ENCODE measurements around the gene DNAJC12. TPM values are rescaled to one million over a fixed set of nuclear protein-coding genes. Genes with fewer than 3 reads are reported as not detected.

DNAJC12 gene
- total RNA-seq, 4 donors from 2014 or later, result 8.6 to 15.0 (median 11.9) TPM

- Histone ChIP-seq H3K27me3 (no peaks in the 10 kb centered on the region), H3K4me3 (no peak overlapping the region), H3K27ac (no peak overlapping the region), H3K36me3 (no peaks in the 10 kb centered on the region), H3K9me3 (no peaks in the 10 kb centered on the region), H3K4me1 (no peaks in the 10 kb centered on the region)
- in situ Hi-C loops (cut with MboI; ENCODE audit: low sequenced_read_pairs in 4 of 4) (no loop called here), intact Hi-C loops (cut with DNase I; ENCODE audit: low total_unique reads) (no loop called here)
- no peak for ATAC-seq
- TF ChIP-seq POLR2A (IDR thresholded peaks at IDR 0.05) (no peak), CTCF (IDR thresholded peaks at IDR 0.05 in 4 of 5, conservative IDR thresholded peaks at IDR 0.05 in 1 of 5) (no peak)
- DNase-seq, result no peak
Observed at GRCh38 chr10:67808704-67809103, 29.3 kb downstream of the DNAJC12 start.

GRCh38 chr10:67807855-67808456 lies 30.0 kb downstream of the DNAJC12 start:
- in situ Hi-C loops (cut with MboI; ENCODE audit: low sequenced_read_pairs in 4 of 4), result no loop called here
- intact Hi-C loops (cut with DNase I; ENCODE audit: low total_unique reads), result no loop called here
- no peak overlapping the region for H3K27ac ChIP-seq

DNA sequence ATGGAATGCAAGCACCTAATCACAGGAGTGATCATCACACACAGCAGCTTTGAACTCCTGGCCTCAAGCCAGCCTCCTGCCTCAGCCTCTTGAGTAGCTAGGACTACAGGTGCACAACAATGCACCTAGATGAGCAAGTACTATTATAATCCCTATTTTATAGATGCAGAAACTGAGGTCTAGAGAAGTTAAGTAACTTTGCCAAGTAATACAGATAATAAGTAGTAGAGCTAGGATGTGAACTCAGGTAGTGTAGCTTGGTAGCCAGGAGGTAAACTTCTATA lies 33.7 kb downstream of the DNAJC12 start:
- in situ Hi-C loops (cut with MboI; ENCODE audit: low sequenced_read_pairs in 4 of 4) (no loop called here), intact Hi-C loops (cut with DNase I; ENCODE audit: low total_unique reads) (no loop called here)
- Histone ChIP-seq H3K27me3 (no peaks in the 10 kb centered on the region), H3K36me3 (no peaks in the 10 kb centered on the region), H3K4me1 (peaks cover 0 to 6% of the 10 kb centered on the region in 2 donors), H3K9me3 (no peaks in the 10 kb centered on the region), H3K4me3 (no peak overlapping the region), H3K27ac (no peak overlapping the region)
- DNase-seq (no peak), ATAC-seq (no peak)
- TF ChIP-seq POLR2A (IDR thresholded peaks at IDR 0.05) (no peak), CTCF (IDR thresholded peaks at IDR 0.05 in 4 of 5, conservative IDR thresholded peaks at IDR 0.05 in 1 of 5) (no peak)

More at GRCh38 chr10:67807855-67808456, 30.0 kb downstream of the DNAJC12 start:
- ATAC-seq (no peak), DNase-seq (no peak)
- no peak overlapping the region for H3K4me3 ChIP-seq
- TF ChIP-seq POLR2A (IDR thresholded peaks at IDR 0.05) (no peak), CTCF (IDR thresholded peaks at IDR 0.05 in 4 of 5, conservative IDR thresholded peaks at IDR 0.05 in 1 of 5) (no peak)
- H3K9me3 ChIP-seq, result no peaks in the 10 kb centered on the region
- H3K36me3 ChIP-seq, result no peaks in the 10 kb centered on the region
- H3K27me3 ChIP-seq, result no peaks in the 10 kb centered on the region
- no peaks in the 10 kb centered on the region for H3K4me1 ChIP-seq

DNA sequence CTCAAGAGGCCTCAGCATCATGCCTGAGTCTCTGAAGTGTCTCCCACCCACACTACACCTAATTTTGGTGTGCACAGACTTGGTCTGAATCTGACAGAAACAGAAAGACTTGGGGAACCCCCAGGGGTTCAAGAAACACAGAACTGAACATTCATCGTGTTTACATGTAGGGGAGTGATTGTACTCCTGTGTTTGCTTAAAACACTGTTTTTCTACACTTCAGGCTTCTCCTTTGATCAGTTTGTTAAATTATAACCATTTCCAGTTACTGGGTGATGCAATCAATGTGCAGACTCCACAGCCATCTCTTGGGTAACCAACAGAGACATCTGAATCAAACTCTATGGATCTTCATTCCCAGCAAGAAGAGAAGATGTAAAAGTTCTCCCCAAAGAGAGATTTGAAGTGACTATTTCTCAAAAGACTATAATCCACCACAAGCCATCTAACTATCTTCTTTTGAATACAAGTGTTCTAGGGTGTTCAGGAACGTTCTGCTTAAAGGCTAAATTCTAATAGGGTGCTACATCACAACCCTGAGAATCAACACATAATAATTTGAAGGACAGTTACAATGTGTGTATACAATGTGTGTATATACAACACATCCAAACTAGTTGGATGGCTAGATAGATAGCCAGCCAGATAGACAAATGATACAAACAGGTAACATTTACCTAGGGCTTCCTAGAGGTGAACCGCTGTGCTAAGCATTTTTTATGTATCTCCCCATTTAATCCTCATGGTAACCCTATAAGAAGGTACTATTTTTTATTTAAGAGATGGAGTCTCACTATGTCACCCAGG lies 34.2 kb downstream of the DNAJC12 start:
- Histone ChIP-seq H3K36me3 (no peaks in the 10 kb centered on the region), H3K4me3 (no peak overlapping the region), H3K27me3 (no peaks in the 10 kb centered on the region), H3K9me3 (no peaks in the 10 kb centered on the region), H3K27ac (no peak overlapping the region), H3K4me1 (peaks cover 0 to 6% of the 10 kb centered on the region in 2 donors)
- no peak for DNase-seq
- no peak for TF ChIP-seq CTCF (IDR thresholded peaks at IDR 0.05 in 4 of 5, conservative IDR thresholded peaks at IDR 0.05 in 1 of 5)
- TF ChIP-seq POLR2A (IDR thresholded peaks at IDR 0.05), result no peak
- intact Hi-C loops (cut with DNase I; ENCODE audit: low total_unique reads), result no loop called here
- in situ Hi-C loops (cut with MboI; ENCODE audit: low sequenced_read_pairs in 4 of 4), result no loop called here
- ATAC-seq, result no peak
